Activated T-helper 17 cell treated with anti-CD3 and anti-CD28 coated beads, Interleukin-2, amount 50 U/mL, for 72 hours (primary cell): Measurements from ENCODE around the gene AIPL1. TPM values are rescaled to one million over a fixed set of nuclear protein-coding genes. Genes with fewer than 3 reads are reported as not detected.
"Not testable (repeated sequence)": the region's sequence is repeated elsewhere in the genome, so short reads cannot be mapped to it uniquely, and the experiment has no call there.

Experiments
- ATAC-seq: fragments of 150-1000 bp; cut with Tn5 transposase; replicated peaks from 2 replicates; pipeline ENCODE4 v1.10.0; 2021; ENCODE audit warnings: mild to moderate bottlenecking, moderate library complexity
- H3K27ac Mint-ChIP-seq: one replicate; pipeline ENCODE4 v1.8.0; 2022; ENCODE audit warnings: mixed read lengths
- H3K27me3 Mint-ChIP-seq: one replicate; pipeline ENCODE4 v1.8.0; 2022; ENCODE audit warnings: mixed read lengths
- H3K36me3 Mint-ChIP-seq: one replicate; pipeline ENCODE4 v1.8.0; 2022; ENCODE audit warnings: low read depth, mild to moderate bottlenecking, mixed read lengths
- H3K4me1 Mint-ChIP-seq: one replicate; pipeline ENCODE4 v1.8.0; 2022; ENCODE audit warnings: mixed read lengths
- H3K4me3 Mint-ChIP-seq: one replicate; pipeline ENCODE4 v1.8.0; 2022; ENCODE audit warnings: mild to moderate bottlenecking, mixed read lengths
- H3K9me3 Mint-ChIP-seq: one replicate; pipeline ENCODE4 v1.8.0; 2022; ENCODE audit warnings: mixed read lengths
- total RNA-seq, 2 donors: library from RNA; stranded (reverse); gene quantifications; one replicate each; pipeline ENCODE4 v1.2.3, GENCODE V29; 2022

Gene AIPL1
- total RNA-seq: not detected

- Mint-ChIP-seq H3K9me3 (peaks cover 6% of the 10 kb centered on the region), H3K27ac (no peak within 1 kb of the TSS), H3K4me3 (no peak within 1 kb of the TSS), H3K4me1 (no peaks in the 10 kb centered on the region), H3K27me3 (peaks cover 25% of the 10 kb centered on the region), H3K36me3 (no peaks in the 10 kb centered on the region)
- ATAC-seq: no peak
Measured at GRCh38 chr17:6435051-6435450, at the start of gene AIPL1. TSS of gene AIPL1 (minus strand) at chr17:6435121. CDS start at chr17:6435104, 17 bp downstream.

- no peak overlapping the region for H3K4me3 Mint-ChIP-seq
- peaks cover 7% of the 10 kb centered on the region for H3K27me3 Mint-ChIP-seq
- no peaks in the 10 kb centered on the region for H3K9me3 Mint-ChIP-seq
- no peak for ATAC-seq
- H3K4me1 Mint-ChIP-seq: no peaks in the 10 kb centered on the region
- H3K27ac Mint-ChIP-seq: no peak overlapping the region
- no peaks in the 10 kb centered on the region for H3K36me3 Mint-ChIP-seq
Measured at GRCh38 chr17:6483507-6483906, 48.6 kb upstream of the AIPL1 start.

- not testable (repeated sequence) for ATAC-seq, H3K27me3 Mint-ChIP-seq, H3K4me3 Mint-ChIP-seq, H3K36me3 Mint-ChIP-seq, H3K27ac Mint-ChIP-seq, H3K4me1 Mint-ChIP-seq, H3K9me3 Mint-ChIP-seq
Measured at GRCh38 chr17:6482796-6483195, 47.9 kb upstream of the AIPL1 start.

GRCh38 chr17:6482105-6482455 is 47.2 kb upstream of the AIPL1 start:
- Mint-ChIP-seq H3K4me1 (no peaks in the 10 kb centered on the region), H3K27me3 (peaks cover 3% of the 10 kb centered on the region), H3K4me3 (no peak overlapping the region), H3K36me3 (no peaks in the 10 kb centered on the region), H3K27ac (no peak overlapping the region), H3K9me3 (no peaks in the 10 kb centered on the region)
- ATAC-seq: no peak

- no peaks in the 10 kb centered on the region for H3K9me3 Mint-ChIP-seq
- H3K36me3 Mint-ChIP-seq: no peaks in the 10 kb centered on the region
- no peak overlapping the region for H3K27ac Mint-ChIP-seq
- no peaks in the 10 kb centered on the region for H3K4me1 Mint-ChIP-seq
- H3K27me3 Mint-ChIP-seq: peaks cover 3% of the 10 kb centered on the region
- H3K4me3 Mint-ChIP-seq: no peak overlapping the region
- ATAC-seq: no peak
Measured at GRCh38 chr17:6480303-6480675, 45.4 kb upstream of the AIPL1 start.

- ATAC-seq: no peak
- H3K27me3 Mint-ChIP-seq: peaks cover 3% of the 10 kb centered on the region
- H3K27ac Mint-ChIP-seq: no peak overlapping the region
- H3K4me1 Mint-ChIP-seq: no peaks in the 10 kb centered on the region
- no peaks in the 10 kb centered on the region for H3K36me3 Mint-ChIP-seq
- H3K4me3 Mint-ChIP-seq: no peak overlapping the region
- no peaks in the 10 kb centered on the region for H3K9me3 Mint-ChIP-seq
Measured at GRCh38 chr17:6479622-6480302, 44.8 kb upstream of the AIPL1 start.

GRCh38 chr17:6478486-6478885 is 43.6 kb upstream of the AIPL1 start:
- Mint-ChIP-seq H3K4me3 (no peak overlapping the region), H3K27me3 (peaks cover 3% of the 10 kb centered on the region), H3K9me3 (no peaks in the 10 kb centered on the region), H3K27ac (no peak overlapping the region), H3K4me1 (no peaks in the 10 kb centered on the region), H3K36me3 (no peaks in the 10 kb centered on the region)
- no peak for ATAC-seq

- no peak for ATAC-seq
- Mint-ChIP-seq H3K36me3 (no peaks in the 10 kb centered on the region), H3K27me3 (peaks cover 3% of the 10 kb centered on the region), H3K4me1 (peaks cover 4% of the 10 kb centered on the region), H3K27ac (no peak overlapping the region), H3K4me3 (no peak overlapping the region), H3K9me3 (no peaks in the 10 kb centered on the region)
Measured at GRCh38 chr17:6477831-6478383, 43.0 kb upstream of the AIPL1 start.

GRCh38 chr17:6476810-6477179 is 41.9 kb upstream of the AIPL1 start:
- H3K4me1 Mint-ChIP-seq: peaks cover 5% of the 10 kb centered on the region
- ATAC-seq: no peak
- no peaks in the 10 kb centered on the region for H3K9me3 Mint-ChIP-seq
- peaks cover 3% of the 10 kb centered on the region for H3K27me3 Mint-ChIP-seq
- no peaks in the 10 kb centered on the region for H3K36me3 Mint-ChIP-seq
- H3K27ac Mint-ChIP-seq: no peak overlapping the region
- H3K4me3 Mint-ChIP-seq: no peak overlapping the region

GRCh38 chr17:6476076-6476809 is 41.3 kb upstream of the AIPL1 start:
- no peaks in the 10 kb centered on the region for H3K9me3 Mint-ChIP-seq
- H3K36me3 Mint-ChIP-seq: no peaks in the 10 kb centered on the region
- H3K27me3 Mint-ChIP-seq: peaks cover 3% of the 10 kb centered on the region
- no peak overlapping the region for H3K4me3 Mint-ChIP-seq
- no peak for ATAC-seq
- peaks cover 5% of the 10 kb centered on the region for H3K4me1 Mint-ChIP-seq
- H3K27ac Mint-ChIP-seq: no peak overlapping the region

GRCh38 chr17:6475411-6475810 is 40.5 kb upstream of the AIPL1 start:
- ATAC-seq: no peak
- peaks cover 5% of the 10 kb centered on the region for H3K4me1 Mint-ChIP-seq
- no peak overlapping the region for H3K27ac Mint-ChIP-seq
- H3K36me3 Mint-ChIP-seq: no peaks in the 10 kb centered on the region
- peaks cover 3% of the 10 kb centered on the region for H3K27me3 Mint-ChIP-seq
- H3K9me3 Mint-ChIP-seq: no peaks in the 10 kb centered on the region
- no peak overlapping the region for H3K4me3 Mint-ChIP-seq

GRCh38 chr17:6474906-6475305 is 40.0 kb upstream of the AIPL1 start:
- ATAC-seq: no peak

GRCh38 chr17:6474376-6474775 is 39.5 kb upstream of the AIPL1 start:
- H3K27me3 Mint-ChIP-seq: peaks cover 3% of the 10 kb centered on the region
- H3K4me3 Mint-ChIP-seq: no peak overlapping the region
- no peak overlapping the region for H3K27ac Mint-ChIP-seq
- ATAC-seq: no peak
- peaks cover 5% of the 10 kb centered on the region for H3K4me1 Mint-ChIP-seq
- no peaks in the 10 kb centered on the region for H3K36me3 Mint-ChIP-seq
- H3K9me3 Mint-ChIP-seq: no peaks in the 10 kb centered on the region

More at GRCh38 chr17:6474906-6475305, 40.0 kb upstream of the AIPL1 start:
- Mint-ChIP-seq H3K9me3 (no peaks in the 10 kb centered on the region), H3K27ac (no peak overlapping the region), H3K27me3 (peaks cover 3% of the 10 kb centered on the region), H3K36me3 (no peaks in the 10 kb centered on the region), H3K4me1 (peaks cover 5% of the 10 kb centered on the region), H3K4me3 (no peak overlapping the region)

- peak; percentile 82 for ATAC-seq
- Mint-ChIP-seq H3K4me3 (no peak overlapping the region), H3K27me3 (peaks cover 3% of the 10 kb centered on the region), H3K27ac (no peak overlapping the region), H3K36me3 (no peaks in the 10 kb centered on the region), H3K4me1 (peaks cover 5% of the 10 kb centered on the region), H3K9me3 (no peaks in the 10 kb centered on the region)
Measured at GRCh38 chr17:6473128-6473767, 38.3 kb upstream of the AIPL1 start.

GRCh38 chr17:6472517-6472916 is 37.6 kb upstream of the AIPL1 start:
- Mint-ChIP-seq H3K27ac (no peak overlapping the region), H3K9me3 (no peaks in the 10 kb centered on the region), H3K36me3 (no peaks in the 10 kb centered on the region), H3K4me3 (no peak overlapping the region), H3K4me1 (peaks cover 5% of the 10 kb centered on the region), H3K27me3 (peaks cover 3% of the 10 kb centered on the region)
- peak; percentile 11 for ATAC-seq
